NCI-H345 (cell line): ENCODE results near the gene DAPK2.
"Not testable (repeated sequence)": the region's sequence is repeated elsewhere in the genome, so short reads cannot be mapped to it uniquely, and the experiment has no call there.

Source experiments
- DNase-seq: peaks from one replicate; lab custom pipeline; 2025; lab: John Stamatoyannopoulos, UW

Gene DAPK2

GRCh38 chr15:64046421-64047153 lies at the start of gene DAPK2:
TSS of gene DAPK2 (minus strand) at chr15:64046485. CDS start at chr15:64040261, 6,224 bp downstream.
- peak; percentile 45 for DNase-seq

GRCh38 chr15:64095431-64095794 lies 49.1 kb upstream of the DAPK2 start:
- DNase-seq = no peak

DNA sequence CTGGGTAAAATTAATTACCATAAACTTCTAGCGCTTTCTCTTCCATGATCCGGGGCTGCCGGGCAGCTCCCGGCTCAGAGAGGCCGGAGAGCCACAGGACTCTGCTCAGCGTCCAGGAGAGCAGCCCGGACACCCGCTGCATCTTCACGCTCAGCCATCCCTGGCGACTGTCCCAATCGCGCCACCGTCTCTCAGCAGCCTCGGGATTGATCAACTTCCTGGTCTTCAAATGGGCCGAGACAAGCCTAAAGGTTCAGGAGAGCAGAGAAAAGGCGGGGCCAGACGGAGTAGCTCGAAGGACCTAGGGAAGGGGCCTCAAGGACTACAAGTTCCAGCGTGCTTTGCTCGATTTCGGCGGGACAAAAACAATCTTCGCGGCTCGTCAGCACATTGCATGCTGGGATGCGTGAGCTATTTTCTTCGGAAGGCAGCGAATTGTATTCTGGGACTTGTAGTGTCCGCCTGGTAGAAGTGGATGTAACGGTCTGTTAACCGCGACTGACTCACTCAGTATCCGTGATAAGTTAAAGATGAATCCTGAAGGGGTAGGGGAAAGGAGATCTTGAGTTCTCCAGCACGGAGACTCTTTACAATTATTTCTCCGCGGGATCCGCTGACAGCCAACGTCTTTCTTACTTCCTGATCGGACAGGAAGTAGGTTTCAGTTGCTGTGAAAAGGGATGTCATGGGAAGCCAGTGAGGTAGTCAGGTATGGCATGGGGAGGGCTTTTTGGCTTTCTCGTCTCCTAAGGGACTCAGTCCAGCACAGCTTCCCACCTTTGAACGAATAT lies 47.5 kb upstream of the DAPK2 start, which contains the start of gene CIAO2A:
Gene CIAO2A (minus strand): TSS at position 212 of the 791 bp plus-strand sequence. CDS start 70 bp downstream, at position 142.
- DNase-seq = peak; percentile 97

- no peak for DNase-seq
Measured at GRCh38 chr15:64092864-64093626, 46.8 kb upstream of the DAPK2 start.

DNA sequence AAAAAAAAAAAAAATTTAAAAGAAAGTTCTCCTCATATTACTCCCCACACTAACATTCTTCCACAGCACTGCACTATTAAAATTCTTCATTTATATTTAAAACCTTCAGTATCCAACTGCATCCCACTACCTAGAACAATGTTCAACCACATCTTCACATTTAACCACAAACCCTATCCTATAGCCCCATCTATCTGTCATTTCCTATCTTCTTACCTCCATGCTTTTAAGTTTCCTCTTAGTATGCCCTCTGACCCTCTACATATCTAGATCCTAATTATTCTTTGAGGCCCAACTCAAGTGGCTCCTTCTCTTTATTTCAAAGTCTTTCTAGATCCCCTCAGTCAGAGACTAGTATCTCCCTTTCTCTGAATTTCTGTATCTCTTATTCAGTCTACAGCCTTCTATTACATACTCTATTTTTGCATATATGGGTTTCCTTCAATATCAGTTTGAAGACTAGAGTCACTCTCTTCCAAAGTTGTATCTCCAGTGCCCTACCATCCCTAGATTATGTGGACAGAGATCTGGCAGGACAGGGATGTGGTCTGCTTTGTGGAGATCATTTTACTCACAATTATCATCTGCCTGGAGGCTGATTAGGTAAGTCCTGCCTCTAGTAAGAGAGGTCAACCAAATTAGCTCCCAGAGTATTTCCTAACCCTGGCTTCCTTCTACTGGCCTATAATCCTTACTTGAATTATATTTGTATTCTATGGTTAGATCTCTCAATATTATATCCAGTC lies 46.0 kb upstream of the DAPK2 start:
- DNase-seq = no peak

DNA sequence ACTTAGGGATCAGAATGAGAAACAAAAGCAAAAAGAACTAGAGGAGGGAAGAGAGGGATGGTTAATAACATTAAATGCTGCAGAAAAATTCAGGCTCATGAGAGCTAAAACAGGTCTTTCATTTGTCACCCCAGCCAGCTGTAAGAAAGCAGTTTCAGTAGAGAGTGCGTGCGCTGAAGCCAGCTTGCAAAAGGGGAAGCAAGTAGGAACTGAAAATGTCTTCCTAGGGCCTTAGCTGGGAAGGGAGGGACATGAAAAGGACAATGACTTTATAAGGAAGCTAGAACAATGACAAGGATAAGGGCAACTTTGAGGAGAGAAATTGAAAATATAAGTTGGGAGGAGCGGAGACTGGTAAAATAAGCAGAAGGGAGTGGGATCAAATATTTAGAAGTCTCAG lies 44.2 kb upstream of the DAPK2 start:
- DNase-seq = no peak

DNA sequence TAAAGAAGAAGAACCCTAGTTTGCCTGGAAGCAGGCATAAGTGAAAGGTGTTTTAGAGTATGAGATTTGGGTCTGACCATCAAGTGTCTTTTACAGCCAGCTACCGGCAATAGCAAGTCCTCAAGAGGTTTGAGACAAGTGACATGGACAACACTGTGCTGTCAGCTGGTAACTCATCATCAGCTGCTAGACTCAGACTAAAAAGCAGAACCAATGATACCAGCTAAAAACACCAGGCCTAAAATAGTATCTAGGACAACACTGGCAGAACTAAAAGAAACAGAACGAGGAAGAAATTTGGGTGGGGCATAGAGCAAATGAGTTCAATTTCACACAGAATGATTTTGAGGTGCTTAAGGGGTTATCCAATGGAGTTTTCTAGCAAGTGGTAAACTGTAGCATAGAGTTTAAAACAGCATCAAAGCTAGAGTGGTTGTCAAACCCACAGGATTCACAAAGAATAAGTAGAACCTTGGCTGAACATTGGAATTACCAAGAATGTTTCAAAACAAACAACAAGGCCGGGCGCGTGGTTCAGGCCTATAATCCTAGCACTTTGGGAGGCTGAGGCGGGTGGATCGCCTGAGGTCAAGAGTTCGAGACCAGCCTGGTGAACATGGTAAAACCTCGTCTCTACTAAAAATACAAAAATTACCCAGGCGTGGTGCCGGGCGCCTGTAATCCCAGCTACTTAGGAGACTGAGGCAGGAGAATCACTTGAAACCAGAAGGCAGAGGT lies 43.4 kb upstream of the DAPK2 start:
- no peak for DNase-seq

- DNase-seq = no peak
Measured at GRCh38 chr15:64082757-64083156, 36.5 kb upstream of the DAPK2 start.

DNA sequence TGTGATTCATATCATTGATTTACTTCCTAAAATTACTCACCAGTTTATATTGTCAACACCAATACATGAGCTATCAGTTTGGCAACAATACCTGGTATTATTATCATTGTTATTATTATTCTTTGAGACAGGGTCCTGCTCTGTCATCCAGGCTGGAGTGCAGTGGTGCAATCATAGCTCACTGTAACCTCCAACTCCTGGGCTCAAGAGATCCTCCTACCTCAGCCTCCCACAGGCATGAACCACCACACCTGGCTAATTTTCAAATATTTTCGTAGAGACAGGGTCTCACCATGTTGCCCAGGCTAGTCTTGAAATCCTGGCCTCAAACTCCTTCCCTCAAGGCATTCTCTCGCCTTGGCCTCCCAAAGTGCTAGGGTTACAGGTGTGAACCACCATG lies 27.2 kb upstream of the DAPK2 start:
- not testable (repeated sequence) for DNase-seq

GRCh38 chr15:64072812-64073211 lies 26.5 kb upstream of the DAPK2 start:
- DNase-seq = no peak

DNA sequence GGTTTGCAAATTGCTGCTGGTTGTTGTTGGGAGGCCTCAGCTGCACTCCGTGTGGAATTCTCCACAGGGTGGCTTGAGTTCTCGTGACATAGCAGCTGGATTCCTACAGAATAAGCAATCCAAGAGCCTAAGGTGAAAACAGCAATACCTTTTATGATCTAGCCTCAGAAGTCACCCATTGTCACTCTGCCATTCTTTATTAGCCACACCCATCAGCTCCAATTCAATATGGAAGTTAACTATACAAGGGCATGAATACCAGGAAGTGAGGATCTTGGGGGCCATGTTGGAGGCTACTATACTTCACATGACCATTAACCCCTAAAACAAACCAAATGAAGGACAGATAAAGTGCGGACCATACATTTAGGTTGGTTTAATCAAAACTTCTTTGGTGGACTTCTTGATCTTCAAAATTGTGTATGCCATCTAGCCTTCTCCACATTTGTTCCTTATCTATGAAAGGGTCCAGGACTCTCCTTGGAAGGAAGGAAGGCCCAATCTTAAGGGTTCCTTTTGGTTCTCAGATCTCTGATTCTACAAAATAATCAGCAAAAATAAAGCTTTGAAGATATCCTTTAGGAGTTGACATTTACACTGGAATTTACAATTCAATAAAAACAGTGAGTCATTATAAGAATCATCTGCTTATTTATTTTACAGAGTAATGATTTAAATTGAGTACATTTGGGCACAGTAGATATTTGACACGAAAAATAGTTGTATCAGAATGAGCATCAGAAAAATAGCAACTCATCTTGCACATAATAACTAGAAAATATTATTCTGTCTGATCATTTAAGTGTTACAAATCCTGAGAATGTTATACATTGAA lies 25.9 kb upstream of the DAPK2 start:
- DNase-seq = no peak

DNA sequence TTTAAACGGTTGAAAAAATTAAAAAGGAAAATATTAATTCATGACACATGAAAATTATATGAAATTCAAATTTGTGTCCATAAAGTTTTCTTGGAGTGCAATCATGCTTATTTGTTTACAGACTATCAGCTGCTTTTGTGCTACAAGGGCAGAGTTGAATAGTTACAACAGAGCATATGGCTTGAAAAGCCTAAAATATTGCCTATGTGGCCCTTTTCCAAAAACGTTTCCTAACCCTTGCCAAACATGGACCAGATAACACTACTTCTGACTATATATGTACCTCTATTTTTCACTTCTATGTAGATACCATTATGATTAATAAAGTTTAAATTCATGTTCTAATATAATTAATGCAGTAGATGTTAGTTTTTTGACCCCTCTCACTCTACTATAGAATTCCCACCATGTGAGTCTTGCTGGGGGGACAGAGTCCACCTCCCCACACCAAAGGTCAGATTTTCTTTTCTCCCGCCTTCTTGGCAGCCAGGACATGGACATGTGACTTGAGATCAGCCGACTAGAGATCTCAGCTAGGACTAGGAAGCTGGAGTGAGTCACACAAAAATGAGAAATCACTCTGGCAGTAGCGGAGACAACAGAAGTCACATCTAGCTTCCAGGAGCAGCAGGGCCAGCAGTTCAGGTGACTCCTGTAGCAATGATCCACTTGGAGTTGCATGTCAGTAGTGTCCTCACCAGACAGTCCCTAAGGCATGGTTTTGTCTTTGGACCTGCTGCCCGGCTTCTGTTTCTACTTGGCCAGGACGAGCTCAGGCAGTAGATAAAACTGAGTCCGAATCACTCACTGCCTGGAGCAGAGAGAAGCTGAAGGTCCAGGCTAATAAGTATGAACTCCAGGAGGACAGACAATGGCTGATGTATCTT lies 24.9 kb upstream of the DAPK2 start:
- no peak for DNase-seq

DNA sequence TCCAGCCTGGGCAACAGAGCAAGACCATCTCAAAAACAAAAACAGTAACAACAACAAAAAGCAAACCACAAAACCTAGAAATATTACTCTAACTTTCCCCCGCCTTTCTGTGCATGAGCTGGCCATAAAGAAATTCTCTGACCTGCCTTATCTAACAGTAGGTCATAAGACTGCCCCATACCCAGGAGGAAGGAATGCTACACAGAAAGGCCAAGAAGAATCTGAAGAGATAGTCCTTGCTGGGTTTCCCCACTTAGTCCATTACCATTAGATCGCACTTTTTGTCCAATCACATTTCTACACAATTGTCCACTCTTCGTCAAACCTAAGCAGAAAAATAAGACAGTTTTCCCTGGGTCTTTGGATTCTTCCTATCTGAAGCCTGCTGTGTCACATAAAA lies 23.8 kb upstream of the DAPK2 start:
- DNase-seq = no peak

DNA sequence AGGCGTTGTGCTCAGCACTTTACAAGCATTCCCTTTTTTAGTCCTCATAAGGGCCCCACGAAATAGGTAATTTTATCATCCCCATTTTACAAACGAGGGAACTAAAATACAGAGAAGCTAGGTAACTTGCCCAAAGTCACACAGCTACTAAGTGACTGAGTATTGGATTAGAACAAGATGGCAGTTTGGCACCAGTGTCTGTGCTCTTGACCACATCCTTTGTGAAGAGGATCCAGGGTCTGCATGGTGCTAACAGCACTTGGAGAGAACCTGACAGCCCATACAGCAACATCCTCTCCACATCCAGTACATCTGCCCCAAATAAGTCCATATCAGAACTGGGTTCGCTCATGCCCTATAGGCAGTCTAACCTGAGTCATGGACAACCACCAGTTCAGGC lies 21.8 kb upstream of the DAPK2 start:
- DNase-seq = no peak

DNA sequence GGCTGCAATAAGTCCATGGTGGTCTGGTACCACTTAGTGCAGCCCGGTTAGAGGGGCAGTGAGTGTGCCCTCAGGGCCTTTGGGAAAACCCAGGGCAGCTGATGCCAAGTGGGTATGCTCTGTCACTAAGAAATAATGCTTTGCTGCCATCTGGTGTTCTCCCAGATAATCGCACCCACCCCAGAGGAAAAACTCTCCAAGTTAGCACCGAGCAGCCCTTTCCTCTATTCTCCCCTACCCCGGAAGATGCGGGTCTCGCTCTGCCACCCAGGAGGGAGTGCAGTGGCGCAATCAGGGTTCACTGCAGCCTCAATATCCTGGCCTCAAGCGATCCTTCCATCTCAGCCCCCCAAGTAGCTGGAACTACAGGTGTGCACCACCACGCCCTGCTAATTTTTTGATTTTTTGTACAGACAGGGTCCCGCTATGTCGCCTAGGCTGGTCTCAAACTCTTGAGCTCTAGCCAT lies 21.3 kb upstream of the DAPK2 start:
- peak; percentile 57 for DNase-seq

GRCh38 chr15:64066451-64066850 lies 20.2 kb upstream of the DAPK2 start:
- no peak for DNase-seq

GRCh38 chr15:64060716-64061115 lies 14.4 kb upstream of the DAPK2 start:
- DNase-seq = no peak

- not testable (repeated sequence) for DNase-seq
Measured at GRCh38 chr15:64059104-64059503, 12.8 kb upstream of the DAPK2 start.

GRCh38 chr15:64058279-64058678 lies 12.0 kb upstream of the DAPK2 start:
- no peak for DNase-seq
